Uterus (tissue), 2 donors: Measurements from ENCODE around the gene ELF4.

ENCODE experiments used
- CTCF ChIP-seq, 4 experiments: fragments of 200-600 bp in 2 of 4; fragments of 450-650 bp in 2 of 4; sonication (generic) in 2 of 4; IDR thresholded peaks; one replicate each; pipeline ENCODE4 v1.5.1; 2016 to 2019; ENCODE audit warnings: antibody characterized with exemption in 4 of 4, mild to moderate bottlenecking in 2 of 4, moderate library complexity in 1 of 4
- POLR2A ChIP-seq, 2 donors: fragments of 450-650 bp; IDR thresholded peaks; one replicate each; pipeline ENCODE4 v1.6.1; 2016; ENCODE audit warnings: antibody characterized with exemption in 2 of 2, mild to moderate bottlenecking in 1 of 2, moderate library complexity in 1 of 2

- TF ChIP-seq CTCF (IDR thresholded peaks at IDR 0.05), result no peak
- TF ChIP-seq POLR2A (IDR thresholded peaks at IDR 0.05), result no peak
These were observed 11.2 kb upstream of the ELF4 start for GRCh38 chrX:130121505-130121800.
